Testis (tissue), 5 donors: Measurements from ENCODE around the gene CFAP61. TPM values are rescaled to one million over a fixed set of nuclear protein-coding genes. Genes with fewer than 3 reads are reported as not detected.
A peak's percentile ranks its signal among the peaks of the same experiment; 100 is the strongest.
"Not testable (repeated sequence)": the region's sequence is repeated elsewhere in the genome, so short reads cannot be mapped to it uniquely, and the experiment has no call there.

Experiments used
- DNase-seq: peaks from one replicate; pipeline ENCODE4 v3.0.0-alpha.2; 2019
- H3K27ac ChIP-seq, 2 donors: fragments of 200-600 bp; sonication (generic); one replicate each; pipeline ENCODE4 v1.5.1; 2019
- H3K27me3 ChIP-seq: fragments of 200-600 bp; sonication (generic); one replicate; pipeline ENCODE4 v1.5.1; 2019
- H3K36me3 ChIP-seq: fragments of 200-600 bp; sonication (generic); one replicate; pipeline ENCODE4 v1.5.1; 2017; ENCODE audit warnings: low read depth; ENCODE audit errors: missing control alignments
- H3K4me1 ChIP-seq: fragments of 200-600 bp; sonication (generic); one replicate; pipeline ENCODE4 v1.5.1; 2019
- H3K4me3 ChIP-seq, 2 donors: fragments of 200-600 bp; sonication (generic); one replicate each; pipeline ENCODE4 v1.5.1; 2017 to 2019
- H3K9me3 ChIP-seq: fragments of 200-600 bp; sonication (generic); one replicate; pipeline ENCODE4 v1.5.1; 2017
- CTCF ChIP-seq, 3 experiments: fragments of 450-650 bp in 2 of 3; fragments of 200-600 bp in 1 of 3; sonication (generic) in 1 of 3; IDR thresholded peaks; one replicate each; pipeline ENCODE4 v1.5.1; 2016 to 2019; ENCODE audit warnings: antibody characterized with exemption in 3 of 3, mild to moderate bottlenecking in 2 of 3, moderate library complexity in 1 of 3
- POLR2A ChIP-seq: fragments of 450-650 bp; IDR thresholded peaks from one replicate; pipeline ENCODE4 v1.6.1; 2017; ENCODE audit warnings: antibody characterized with exemption, mild to moderate bottlenecking, moderate library complexity
- WGBS, 2 donors: methylation state at CpG; one replicate each; pipeline ENCODE4 v1.1.5; 2018; 5-methylcytosine and 5-hydroxymethylcytosine counted together
- intact Hi-C: fragments of 100-400 bp; cut with DNase I; formaldehyde crosslinking; loops from one replicate; pipeline ENCODE4 v1.15.1; 2023; ENCODE audit warnings: low total_unique reads
- long read RNA-seq, 2 donors: transcript quantifications; one replicate each; lab custom pipeline, GENCODE V29; 2026
- polyA plus RNA-seq: library from polyadenylated mRNA; stranded (reverse); fragments of 350-450 nt; fragmentation: Illumina TruSeq; extraction: RNeasy Lipid Tissue Mini Kit (QIAGEN cat#74804); gene quantifications from one replicate; pipeline ENCODE4 v1.2.3, GENCODE V29; 2014; ENCODE audit warnings: low read depth, low replicate concordance; ENCODE audit not compliant: insufficient read depth
- total RNA-seq, 2 donors: library from RNA; depleted of rRNA; stranded (reverse); fragments of >200 nt; gene quantifications; one replicate each; pipeline ENCODE4 v1.2.3, GENCODE V29; 2016

CFAP61 gene, protein sequence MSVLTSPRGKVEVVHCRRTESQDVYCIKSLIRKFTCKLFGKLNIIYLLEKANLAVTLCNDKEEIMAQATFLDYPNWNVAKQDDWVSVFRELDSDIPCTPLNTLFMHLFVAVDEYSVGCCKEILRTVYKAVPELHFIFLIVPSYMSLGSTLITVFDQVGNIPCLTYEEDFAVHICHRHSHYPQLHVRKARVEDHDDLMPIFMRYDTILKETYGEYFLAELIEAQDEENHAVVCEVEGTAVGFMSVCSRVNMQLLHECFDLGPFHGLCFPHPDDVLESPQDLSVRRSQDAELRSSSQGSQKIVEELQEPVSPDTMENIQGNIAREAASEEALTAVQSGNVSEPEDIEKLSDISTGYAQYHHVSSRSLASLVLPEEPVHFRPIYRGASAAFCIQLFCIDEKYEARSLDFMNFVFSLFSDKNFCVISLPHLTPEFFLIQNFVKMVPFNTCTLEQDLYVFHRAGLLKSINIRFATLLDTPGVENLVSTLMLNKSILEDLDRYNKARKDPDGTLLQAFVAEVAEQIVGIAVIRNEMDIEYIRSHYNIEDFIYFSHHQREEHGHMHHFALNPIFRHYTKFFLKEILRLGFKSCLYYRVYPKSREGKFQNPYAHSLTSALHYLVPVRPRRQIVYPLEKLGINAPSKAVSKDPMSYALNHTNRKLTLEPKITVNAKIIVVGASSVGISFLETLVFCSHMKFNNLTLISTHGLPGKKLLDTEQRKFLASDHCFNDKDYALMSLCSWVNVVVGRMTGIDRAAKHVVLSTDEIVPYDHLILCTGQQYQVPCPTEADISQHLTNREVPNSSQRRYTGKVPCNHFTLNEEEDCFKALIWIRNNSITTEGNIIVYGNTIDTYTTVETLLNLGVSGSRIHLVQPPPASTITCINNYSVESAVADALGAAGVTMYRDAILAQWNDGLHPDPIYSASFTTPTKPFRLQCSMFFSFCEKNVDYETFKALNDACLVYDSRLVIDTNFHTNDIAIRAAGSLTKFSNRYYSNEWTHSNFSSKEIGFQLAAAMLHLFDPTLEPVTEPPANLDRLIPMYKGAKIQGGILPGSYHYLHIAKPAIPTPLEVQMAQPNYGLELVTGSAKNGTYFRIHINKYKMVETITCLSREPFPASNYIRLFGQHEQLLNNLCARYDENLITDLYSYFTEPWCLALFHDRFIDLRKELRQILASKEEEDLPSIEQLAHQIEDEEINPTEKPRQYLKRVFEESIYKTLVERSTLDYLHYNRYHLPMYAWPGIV
- total RNA-seq, result 10 to 100 TPM; 21.4 to 27.3 TPM
- 76.0 TPM for polyA plus RNA-seq
- long read RNA-seq, donor 1, result 0 reads
- long read RNA-seq, donor 2, result 0 reads

DNA sequence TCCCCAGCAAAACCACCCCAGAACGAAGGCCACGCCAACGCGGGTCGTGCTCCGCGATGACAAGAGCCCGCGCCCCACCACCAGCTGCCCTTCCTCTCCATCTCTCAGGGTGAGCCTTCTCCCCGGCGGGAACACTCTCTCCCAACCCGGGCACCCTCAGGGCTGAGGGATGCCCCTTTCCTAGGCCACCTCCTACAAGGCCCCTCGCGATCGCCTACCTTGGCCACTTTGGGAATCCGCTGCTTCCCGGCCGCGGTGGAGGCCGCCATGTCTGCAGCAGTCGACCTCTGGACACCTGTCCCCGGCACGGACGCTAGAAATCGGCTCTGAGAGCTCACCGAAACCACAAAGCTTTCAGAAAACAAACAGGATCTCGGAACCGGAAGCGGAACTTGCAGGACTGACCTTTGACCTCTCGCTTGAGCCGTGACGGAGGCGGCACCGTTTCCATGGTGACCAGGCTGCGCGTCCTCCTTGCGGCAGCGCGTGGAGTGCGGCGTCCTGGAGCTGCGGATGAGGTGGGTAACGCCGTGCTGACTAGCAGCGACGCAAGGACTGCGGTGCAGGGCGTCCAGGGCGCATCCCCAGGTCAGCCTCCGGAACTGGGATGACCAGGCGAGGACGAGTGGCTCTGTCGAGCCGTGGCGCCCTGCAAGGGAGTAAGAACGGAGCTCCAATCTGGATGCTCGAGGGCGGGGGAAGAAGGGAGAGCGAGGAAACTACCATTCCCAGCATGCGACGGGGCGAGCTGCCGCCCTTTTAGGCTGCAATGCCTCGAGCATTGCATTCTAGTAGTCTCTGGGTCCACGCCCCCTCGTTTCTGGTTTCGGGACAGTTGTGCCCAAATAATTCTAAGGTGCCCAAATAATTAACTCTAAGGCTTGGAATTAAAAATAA lies at the start of gene CFAP61, which contains the start of gene CRNKL1:
CFAP61 (plus strand) TSS at position 459 of the 897 bp plus-strand sequence. CDS start 4,122 bp downstream, outside the sequence.
CRNKL1 (minus strand) TSS at position 393 of the 897 bp plus-strand sequence; CDS start at position 269, 124 bp downstream.
- intact Hi-C loops, result no loop called here
- WGBS, 2 donors, result 0 to 1% methylated on average over 44 to 64 of the region's 67 CpGs
- Histone ChIP-seq H3K27me3 (no peaks in the 10 kb centered on the region), H3K9me3 (no peaks in the 10 kb centered on the region), H3K4me3 (peak within 1 kb of the TSS; percentile 65 to 92), H3K36me3 (no peaks in the 10 kb centered on the region), H3K27ac (peak within 1 kb of the TSS; percentile 62 to 71), H3K4me1 (peaks cover 7% of the 10 kb centered on the region)
- DNase-seq, result peak; percentile 98
- TF ChIP-seq POLR2A (no peak), CTCF (IDR thresholded peaks at IDR 0.05) (peak in 2 of 3 experiments; percentile 6 to 16)

GRCh38 chr20:20003031-20003954 lies 49.0 kb upstream of the CFAP61 start:
- TF ChIP-seq POLR2A, result no peak
- TF ChIP-seq CTCF (IDR thresholded peaks at IDR 0.05), result no peak
- 30 to 33% methylated on average over 23 of the region's 23 CpGs for WGBS, 2 donors
- peak overlapping the region in 1 of 2 donors; percentile 18 for H3K4me3 ChIP-seq

DNA sequence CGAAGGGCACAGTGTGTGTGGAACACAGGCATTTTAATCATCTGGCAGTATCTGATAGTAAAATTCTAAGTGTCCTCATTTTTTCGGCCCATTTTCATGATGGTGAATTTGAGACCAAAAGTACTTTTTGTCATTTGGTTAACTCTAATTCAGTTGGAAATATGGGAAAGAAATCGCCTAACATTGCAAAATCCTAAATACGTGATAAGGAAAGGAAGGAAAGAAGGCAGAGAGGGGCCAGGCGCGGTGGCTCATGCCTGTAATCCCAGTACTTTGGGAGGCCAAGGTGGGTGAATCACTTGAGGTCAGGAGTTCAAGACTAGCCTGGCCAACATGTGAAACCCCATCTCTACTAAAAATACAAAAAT lies 48.4 kb upstream of the CFAP61 start:
- Histone ChIP-seq H3K4me3 (peak overlapping the region in 1 of 2 donors; percentile 18), H3K4me1 (peaks cover 20% of the 10 kb centered on the region), H3K27ac (peak overlapping the region; percentile 67 to 73)
- 67 to 68% methylated on average over 6 of the region's 6 CpGs for WGBS, 2 donors
- H3K27me3 ChIP-seq, DNase-seq, H3K36me3 ChIP-seq, H3K9me3 ChIP-seq: not testable (repeated sequence)
- intact Hi-C loops, result loop anchor here (10.0 kb wide), 1 partner anchor 309 kb away; no protein-coding TSS in a partner anchor

More at GRCh38 chr20:20003031-20003954, 49.0 kb upstream of the CFAP61 start:
- intact Hi-C loops, result loop anchor here (10.0 kb wide), 1 partner anchor 308 kb away; no protein-coding TSS in a partner anchor
- H3K27me3 ChIP-seq, result no peaks in the 10 kb centered on the region
- H3K9me3 ChIP-seq, result no peaks in the 10 kb centered on the region
- H3K27ac ChIP-seq, result peak overlapping the region; percentile 67 to 73
- no peaks in the 10 kb centered on the region for H3K36me3 ChIP-seq
- peaks cover 20% of the 10 kb centered on the region for H3K4me1 ChIP-seq
- DNase-seq, result peak; percentile 54

DNA sequence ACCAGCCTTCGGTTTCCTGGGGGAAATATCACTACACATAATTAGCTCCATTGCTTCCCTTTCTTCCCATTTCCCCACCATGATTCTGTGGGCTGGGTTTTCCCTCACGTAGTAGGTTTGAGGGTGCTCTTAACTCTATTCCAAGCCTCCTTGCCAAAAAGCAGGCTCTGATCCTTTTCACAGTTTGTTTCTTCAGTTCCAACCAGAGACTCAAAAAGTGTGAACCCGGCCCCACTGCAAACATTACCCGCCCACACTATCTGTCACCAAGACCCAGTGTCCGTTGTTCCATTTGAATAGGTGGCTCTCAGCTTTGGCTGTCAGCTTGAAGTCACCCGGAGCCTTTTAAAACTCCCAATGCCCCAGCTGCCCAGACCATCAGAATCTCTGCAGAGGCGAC lies 47.0 kb upstream of the CFAP61 start:
- peaks cover 15% of the 10 kb centered on the region for H3K4me1 ChIP-seq
- H3K9me3 ChIP-seq, result no peaks in the 10 kb centered on the region
- H3K4me3 ChIP-seq, result no peak overlapping the region
- WGBS, 2 donors, result 74 to 75% methylated on average over 7 of the region's 7 CpGs
- no peaks in the 10 kb centered on the region for H3K36me3 ChIP-seq
- H3K27me3 ChIP-seq, result no peaks in the 10 kb centered on the region
- intact Hi-C loops, result loop anchor here (10.0 kb wide), 1 partner anchor 311 kb away; no protein-coding TSS in a partner anchor
- H3K27ac ChIP-seq, result no peak overlapping the region
- DNase-seq, result no peak
- no peak for TF ChIP-seq CTCF (IDR thresholded peaks at IDR 0.05)
